Panc1 (cell line): ENCODE data around the gene SMC5. TPM values are rescaled to one million over a fixed set of nuclear protein-coding genes. Genes with fewer than 3 reads are reported as not detected.

ENCODE experiments used
- ATAC-seq: fragments of 200-7000 bp; cut with Tn5 transposase; 2 replicates; pipeline ENCODE4 v1.9.1; 2020; ENCODE audit warnings: mild to moderate bottlenecking, moderate library complexity
- BruUV-seq: library from RNA; stranded (reverse); fragments of 400-500 nt; replicated peaks from 2 replicates; lab custom pipeline; 2021; lab: Mats Ljungman, UMichigan
- CTCF ChIA-PET: fragments of 300-600 bp; sonication (Branson Sonifier 250); formaldehyde crosslinking; loops from one replicate; lab custom pipeline; 2022; ENCODE audit warnings: antibody characterized with exemption; lab: Charles Lee
- POLR2A ChIA-PET: fragments of 300-600 bp; sonication (Branson Sonifier 250); formaldehyde crosslinking; loops from one replicate; lab custom pipeline; 2022; ENCODE audit warnings: antibody characterized with exemption; lab: Charles Lee
- DNase-seq: peaks from one replicate; pipeline ENCODE4 v3.0.0-alpha.2; 2010; ENCODE audit warnings: low read depth, low spot score
- H3K27ac ChIP-seq: 2 replicates; pipeline ENCODE4 v1.5.1; 2011; ENCODE audit warnings: mild to moderate bottlenecking, low read length, inconsistent platforms
- H3K27me3 ChIP-seq: fragments of 200-500 bp; sonication (Bioruptor generic); 2 replicates; pipeline ENCODE4 v1.6.0; 2014; ENCODE audit warnings: low read length, inconsistent platforms; ENCODE audit not compliant: control insufficient read depth, insufficient read depth
- H3K36me3 ChIP-seq: fragments of 200-500 bp; sonication (Bioruptor generic); 2 replicates; pipeline ENCODE4 v1.5.1; 2014; ENCODE audit warnings: inconsistent platforms, mild to moderate bottlenecking, low read length, moderate library complexity; ENCODE audit not compliant: control insufficient read depth, insufficient read depth
- H3K4me1 ChIP-seq: 2 replicates; pipeline ENCODE4 v1.5.1; 2011; ENCODE audit warnings: inconsistent platforms, mild to moderate bottlenecking, low read length, moderate library complexity; ENCODE audit not compliant: control insufficient read depth, insufficient read depth
- H3K4me3 ChIP-seq, 2 experiments: 2 replicates each; pipeline ENCODE4 v1.5.1; 2011 to 2012; ENCODE audit warnings: low read depth in 2 of 2, low read length in 2 of 2, mild to moderate bottlenecking in 2 of 2, inconsistent platforms in 1 of 2, moderate library complexity in 1 of 2
- H3K9me3 ChIP-seq: fragments of 200-500 bp; sonication (Bioruptor generic); 2 replicates; pipeline ENCODE4 v1.5.1; 2014; ENCODE audit warnings: low read depth, mild to moderate bottlenecking, inconsistent platforms, low read length, moderate library complexity; ENCODE audit not compliant: control insufficient read depth, insufficient read depth
- CTCF ChIP-seq: fragments of 450-650 bp; IDR thresholded peaks from 2 replicates; pipeline ENCODE4 v1.5.1; 2017; ENCODE audit warnings: mild to moderate bottlenecking
- POLR2AphosphoS5 ChIP-seq: IDR thresholded peaks from 2 replicates; pipeline ENCODE4 v1.6.1; 2012; ENCODE audit warnings: mild to moderate bottlenecking, low read depth, low read length, moderate library complexity
- REST ChIP-seq, 2 experiments: IDR thresholded peaks; 2 replicates each; pipeline ENCODE4 v1.6.1; 2011 to 2012; ENCODE audit warnings: low read depth in 2 of 2, control low read depth in 1 of 2, low read length in 1 of 2, mild to moderate bottlenecking in 1 of 2, moderate library complexity in 1 of 2; ENCODE audit not compliant: insufficient read depth in 1 of 2
- SIN3A ChIP-seq: IDR thresholded peaks from 2 replicates; pipeline ENCODE4 v1.6.1; 2012; ENCODE audit warnings: low read depth, mild to moderate bottlenecking, low read length, moderate library complexity, borderline replicate concordance; ENCODE audit not compliant: insufficient read depth
- TCF7L2 ChIP-seq: IDR thresholded peaks from 2 replicates; pipeline ENCODE4 v1.6.1; 2011; ENCODE audit warnings: mild to moderate bottlenecking, low read depth, low read length, inconsistent platforms
- in situ Hi-C: cut with HindIII; loops from 2 replicates; pipeline ENCODE4 v1.10.0; 2016; ENCODE audit warnings: low sequenced_read_pairs, low pct_unique_long_range_greater_than_20kb
- intact Hi-C: fragments of 100-400 bp; cut with micrococcal nuclease; formaldehyde crosslinking; loops from one replicate; pipeline ENCODE4 v1.10.0; 2022; ENCODE audit not compliant: unreplicated experiment
- total RNA-seq: library from RNA; stranded (reverse); gene quantifications from one replicate; pipeline ENCODE4 v1.2.1, GENCODE V29; 2021; ENCODE audit not compliant: unreplicated experiment

Gene SMC5
- total RNA-seq, 1 experiment from 2014 or later = 12.9 TPM

- H3K36me3 ChIP-seq = peaks cover 13% of the 10 kb centered on the region; the same call in 1 of the 2 replicates
- POLR2A ChIA-PET = interaction anchor here (0.5 kb wide), 1 partner anchor 23 kb away, joined by 10 read pairs; no protein-coding TSS in a partner anchor
- ATAC-seq = no peak
Measured at GRCh38 chr9:70303268-70303667, 44.5 kb downstream of the SMC5 start.

GRCh38 chr9:70304810-70305209, 46.0 kb downstream of the SMC5 start:
- intact Hi-C loops = no loop called here
- no peaks in the 10 kb centered on the region for H3K9me3 ChIP-seq

More at GRCh38 chr9:70303268-70303667, 44.5 kb downstream of the SMC5 start:
- Histone ChIP-seq H3K4me1 (no peaks in the 10 kb centered on the region), H3K9me3 (no peaks in the 10 kb centered on the region), H3K4me3 (no peak overlapping the region), H3K27ac (no peak overlapping the region), H3K27me3 (no peaks in the 10 kb centered on the region)
- CTCF ChIA-PET = no interaction called here
- TF ChIP-seq CTCF (no peak), SIN3A (no peak), POLR2AphosphoS5 (no peak), REST (IDR thresholded peaks at IDR 0.05; ENCODE audit: insufficient read depth in 1 of 2, low read depth in 2 of 2, low read length in 1 of 2) (no peak), TCF7L2 (no peak)
- no TSS peak for BruUV-seq
- in situ Hi-C loops (no loop called here), intact Hi-C loops (no loop called here)
- no peak for DNase-seq

More at GRCh38 chr9:70304810-70305209, 46.0 kb downstream of the SMC5 start:
- no peak overlapping the region for H3K4me3 ChIP-seq
- no TSS peak for BruUV-seq
- no peaks in the 10 kb centered on the region for H3K4me1 ChIP-seq
- peaks cover 12% of the 10 kb centered on the region; the same call in 1 of the 2 replicates for H3K36me3 ChIP-seq
- POLR2A ChIA-PET = interaction anchor here (0.6 kb wide), 1 partner anchor 22 kb away, joined by 3 read pairs; no protein-coding TSS in a partner anchor
- H3K27me3 ChIP-seq = no peaks in the 10 kb centered on the region
- TF ChIP-seq CTCF = no peak
- no peak for TF ChIP-seq POLR2AphosphoS5
- TF ChIP-seq SIN3A = no peak
- TF ChIP-seq REST (IDR thresholded peaks at IDR 0.05; ENCODE audit: insufficient read depth in 1 of 2, low read depth in 2 of 2, low read length in 1 of 2) = no peak
- TF ChIP-seq TCF7L2 = no peak
- DNase-seq (no peak), ATAC-seq (no peak)
- in situ Hi-C loops = no loop called here
- CTCF ChIA-PET = no interaction called here
- H3K27ac ChIP-seq = no peak overlapping the region
